ENCODE data around the gene TRAIP. TPM values are rescaled to one million over a fixed set of nuclear protein-coding genes. Genes with fewer than 3 reads are reported as not detected.
"Not testable (repeated sequence)": the region's sequence is repeated elsewhere in the genome, so short reads cannot be mapped to it uniquely, and the experiment has no call there.

TRAIP gene
- total and polyA plus RNA-seq, 9 donors = 1.8 to 4.5 (median 2.8) TPM

DNA sequence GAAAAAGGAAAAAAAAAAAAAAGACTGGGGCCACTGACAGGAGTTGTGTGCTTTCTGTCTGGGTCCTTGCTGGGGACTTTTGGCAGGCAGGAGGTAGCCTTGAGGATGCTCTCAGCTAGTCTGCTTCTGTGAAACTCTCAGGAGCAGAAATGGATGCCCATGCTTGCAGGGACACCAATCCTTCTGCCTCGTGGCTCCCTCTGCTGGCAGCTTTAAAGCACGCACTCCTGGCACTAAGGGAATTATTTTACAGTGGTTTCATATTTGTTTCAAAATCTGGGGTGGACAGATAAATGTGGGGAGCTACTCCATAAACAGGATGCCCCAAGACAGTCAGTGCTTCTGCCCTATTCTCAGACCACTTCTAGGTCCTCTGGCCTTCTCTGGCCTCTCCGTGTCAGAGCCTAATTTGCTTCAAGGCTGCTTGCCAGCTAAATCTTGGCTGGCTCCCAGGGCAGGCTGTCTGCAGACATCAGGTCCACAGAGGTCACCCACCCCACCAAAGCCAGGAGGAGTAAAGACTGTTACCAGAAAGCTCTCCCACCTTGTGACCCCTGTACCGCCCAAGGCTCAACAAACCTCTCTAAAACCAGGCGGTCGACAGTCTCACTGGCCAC, 17.1 kb downstream of the TRAIP start:
- WGBS, 3 donors = 12 to 19% (median 17%) methylated on average over 6 of the region's 6 CpGs
- Histone ChIP-seq H3K4me3 (no peak overlapping the region), H3K9me3 (no peaks in the 10 kb centered on the region), H3K27me3 (no peaks in the 10 kb centered on the region), H3K4me1 (ENCODE audit: insufficient read depth) (peaks cover 4% of the 10 kb centered on the region), H3K36me3 (no peaks in the 10 kb centered on the region), H3K27ac (no peak overlapping the region)
- TF ChIP-seq CTCF (IDR thresholded peaks at IDR 0.05) (peak; percentile 85 to 92 (median 91)), POLR2A (IDR thresholded peaks at IDR 0.05) (no peak)
- peak; percentile 80 to 88 (median 85) for DNase-seq
- intact Hi-C loops (cut with DNase I) = loop anchor here in 2 of 4 donors (2.0 kb wide), 2 partner anchors 34 to 36 kb away; partner anchors contain the start of gene INKA1 (in 1 of the 2)

- 70 to 89% (median 81%) methylated on average over 3 of the region's 3 CpGs for WGBS, 3 donors
- TF ChIP-seq CTCF (IDR thresholded peaks at IDR 0.05) (no peak), POLR2A (IDR thresholded peaks at IDR 0.05) (no peak), EP300 (IDR thresholded peaks at IDR 0.05) (no peak)
- Histone ChIP-seq H3K27me3 (no peaks in the 10 kb centered on the region), H3K27ac (no peak overlapping the region), H3K36me3 (no peaks in the 10 kb centered on the region), H3K4me3 (no peak overlapping the region), H3K4me1 (ENCODE audit: insufficient read depth) (no peaks in the 10 kb centered on the region), H3K9me3 (no peaks in the 10 kb centered on the region)
- intact Hi-C loops (cut with DNase I) = no loop called here
- DNase-seq = no peak
These were observed 25.0 kb downstream of the TRAIP start for GRCh38 chr3:49831341-49831740.

DNA sequence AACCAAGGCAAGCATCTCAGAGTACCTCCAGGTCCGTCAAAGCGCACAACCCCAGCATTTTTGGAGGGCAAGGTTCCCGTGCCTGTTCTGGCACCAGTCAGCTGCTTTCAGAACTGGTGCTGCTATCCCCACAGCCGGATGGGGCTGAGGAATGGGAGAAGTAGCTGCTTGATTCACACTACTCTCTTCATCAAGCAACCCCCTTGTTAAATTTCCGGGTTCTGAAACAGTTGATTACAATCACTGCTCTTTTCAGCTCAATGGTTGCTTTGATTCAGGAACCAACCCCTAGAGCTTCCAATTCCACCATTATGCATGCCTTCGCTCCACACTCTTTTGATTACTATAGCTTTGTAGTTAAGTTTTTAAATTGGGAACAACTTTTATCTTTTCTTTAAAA, 30.3 kb downstream of the TRAIP start:
- H3K27me3 ChIP-seq = no peaks in the 10 kb centered on the region
- no peak for DNase-seq
- no peaks in the 10 kb centered on the region for H3K36me3 ChIP-seq
- no peak for TF ChIP-seq CTCF (IDR thresholded peaks at IDR 0.05)
- TF ChIP-seq EP300 (IDR thresholded peaks at IDR 0.05) = no peak
- no peak for TF ChIP-seq POLR2A (IDR thresholded peaks at IDR 0.05)
- no peaks in the 10 kb centered on the region for H3K4me1 ChIP-seq (ENCODE audit: insufficient read depth)
- H3K9me3 ChIP-seq = no peaks in the 10 kb centered on the region
- no peak overlapping the region for H3K27ac ChIP-seq
- WGBS, 3 donors = 71 to 84% (median 73%) methylated on average over 6 of the region's 6 CpGs
- no peak overlapping the region for H3K4me3 ChIP-seq
- intact Hi-C loops (cut with DNase I) = no loop called here

DNA sequence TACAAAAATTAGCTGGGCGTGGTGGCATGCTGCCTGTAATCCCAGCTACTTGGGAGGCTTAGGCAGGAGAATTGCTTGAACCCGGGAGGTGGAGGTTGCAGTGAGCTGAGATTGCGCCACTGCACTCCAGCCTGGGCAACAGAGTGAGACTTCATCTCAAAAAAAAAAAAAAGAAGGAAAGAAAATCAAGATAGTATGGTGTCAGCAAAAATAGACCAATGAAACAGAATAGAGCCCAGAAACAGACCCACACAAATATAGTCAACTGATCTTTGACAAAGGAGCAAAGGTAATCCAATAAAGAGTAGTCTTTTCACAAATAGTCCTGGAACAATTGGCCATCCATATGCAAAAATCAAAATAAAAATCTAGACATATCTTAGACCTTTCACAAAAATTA, 33.2 kb downstream of the TRAIP start:
- 81 to 95% (median 95%) methylated on average over 3 of the region's 3 CpGs for WGBS, 3 donors
- H3K27ac ChIP-seq; H3K36me3 ChIP-seq; intact Hi-C loops (cut with DNase I); H3K9me3 ChIP-seq; H3K4me1 ChIP-seq (ENCODE audit: insufficient read depth); DNase-seq; H3K27me3 ChIP-seq; H3K4me3 ChIP-seq: not testable (repeated sequence)

- DNase-seq = peak; percentile 62 to 68 (median 63)
- intact Hi-C loops (cut with DNase I) = no loop called here
- WGBS, 3 donors = 3 to 7% (median 6%) methylated on average over 9 of the region's 9 CpGs
These were observed 42.7 kb downstream of the TRAIP start, which contains the start of gene UBA7 for GRCh38 chr3:49813497-49814174. Gene UBA7 (minus strand): TSS chr3:49813953. CDS start chr3:49813787, 166 bp downstream.

More at GRCh38 chr3:49813497-49814174, 42.7 kb downstream of the TRAIP start, which contains the start of gene UBA7:
- Histone ChIP-seq H3K4me1 (ENCODE audit: insufficient read depth) (peaks cover 9% of the 10 kb centered on the region), H3K27me3 (no peaks in the 10 kb centered on the region), H3K27ac (peak within 1 kb of the TSS; percentile 75 to 84), H3K9me3 (no peaks in the 10 kb centered on the region), H3K36me3 (no peaks in the 10 kb centered on the region), H3K4me3 (peak within 1 kb of the TSS; percentile 42)
- no peak for TF ChIP-seq POLR2A (IDR thresholded peaks at IDR 0.05)
- no peak for TF ChIP-seq EP300 (IDR thresholded peaks at IDR 0.05)
- TF ChIP-seq CTCF (IDR thresholded peaks at IDR 0.05) = no peak
